Measurements from ENCODE around the gene DHCR24.
"Not testable (repeated sequence)": the region's sequence is repeated elsewhere in the genome, so short reads cannot be mapped to it uniquely, and the experiment has no call there.

The DHCR24 gene, protein sequence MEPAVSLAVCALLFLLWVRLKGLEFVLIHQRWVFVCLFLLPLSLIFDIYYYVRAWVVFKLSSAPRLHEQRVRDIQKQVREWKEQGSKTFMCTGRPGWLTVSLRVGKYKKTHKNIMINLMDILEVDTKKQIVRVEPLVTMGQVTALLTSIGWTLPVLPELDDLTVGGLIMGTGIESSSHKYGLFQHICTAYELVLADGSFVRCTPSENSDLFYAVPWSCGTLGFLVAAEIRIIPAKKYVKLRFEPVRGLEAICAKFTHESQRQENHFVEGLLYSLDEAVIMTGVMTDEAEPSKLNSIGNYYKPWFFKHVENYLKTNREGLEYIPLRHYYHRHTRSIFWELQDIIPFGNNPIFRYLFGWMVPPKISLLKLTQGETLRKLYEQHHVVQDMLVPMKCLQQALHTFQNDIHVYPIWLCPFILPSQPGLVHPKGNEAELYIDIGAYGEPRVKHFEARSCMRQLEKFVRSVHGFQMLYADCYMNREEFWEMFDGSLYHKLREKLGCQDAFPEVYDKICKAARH

DNA sequence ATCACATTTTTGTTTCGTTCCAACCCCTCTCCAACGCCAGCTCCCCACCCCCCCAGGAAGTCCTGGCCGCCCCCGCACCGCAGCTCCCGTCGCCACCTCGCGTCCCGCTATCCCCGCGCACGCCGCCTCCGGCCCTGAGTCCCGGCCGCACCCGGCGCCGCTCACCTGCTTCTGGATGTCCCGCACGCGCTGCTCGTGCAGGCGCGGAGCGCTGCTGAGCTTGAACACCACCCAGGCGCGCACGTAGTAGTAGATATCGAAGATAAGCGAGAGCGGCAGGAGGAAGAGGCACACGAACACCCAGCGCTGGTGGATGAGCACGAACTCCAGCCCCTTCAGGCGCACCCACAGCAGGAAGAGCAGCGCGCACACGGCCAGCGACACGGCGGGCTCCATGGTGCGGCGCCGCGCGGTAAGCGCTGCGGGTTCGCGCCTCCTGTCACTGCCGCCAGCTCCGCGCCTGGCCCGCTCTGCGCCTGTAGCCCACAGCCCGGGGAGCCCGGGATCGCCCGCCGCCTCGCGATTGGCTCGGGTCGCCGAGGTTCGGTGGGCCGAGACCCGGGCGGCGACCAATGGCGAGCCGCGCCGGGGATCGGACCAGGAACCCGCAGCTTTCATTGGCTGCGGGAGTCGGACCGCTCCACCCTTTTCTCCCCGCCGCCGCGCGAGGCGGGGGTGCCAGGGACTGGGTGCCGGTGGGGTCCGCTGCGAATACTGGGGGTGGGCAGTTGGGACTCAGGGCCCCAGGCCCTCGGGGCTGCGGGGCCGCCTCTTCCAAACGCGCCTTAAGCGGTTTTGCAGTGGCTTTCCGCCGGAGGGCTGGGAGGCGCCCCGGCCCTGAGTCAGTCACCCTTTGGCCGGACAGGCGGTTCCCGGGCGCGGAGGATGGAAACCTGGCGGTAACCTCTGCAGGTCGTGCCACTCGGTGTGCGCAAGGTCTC, at the start of gene DHCR24:
Gene DHCR24 (minus strand): TSS at position 472 of the 941 bp plus-strand sequence. CDS start 76 bp downstream, at position 396.
- DNase-seq (ENCODE audit: extremely low read depth in 1 of 2, low read depth in 1 of 2), result peak; percentile 64 to 70

DNA sequence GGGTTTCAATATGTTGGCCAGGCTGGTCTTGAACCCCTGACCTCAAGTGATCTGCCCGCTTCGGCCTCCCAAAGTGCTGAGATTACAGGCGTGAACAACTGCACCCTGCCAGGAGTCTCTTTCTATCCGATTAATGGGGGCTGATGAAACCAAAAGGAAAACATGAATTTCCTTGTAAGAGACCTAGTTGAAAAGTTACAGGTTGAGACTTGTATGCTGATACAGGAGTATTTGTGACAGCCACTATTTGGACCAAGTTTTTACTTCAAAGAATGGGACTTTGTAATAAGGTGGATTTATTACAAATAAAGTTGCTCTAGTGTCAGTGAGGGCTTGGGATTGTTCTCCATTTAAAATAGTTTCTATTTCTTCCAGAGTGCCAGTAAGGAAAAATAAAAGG, 49.8 kb upstream of the DHCR24 start:
- no peak for DNase-seq (ENCODE audit: extremely low read depth in 1 of 2, low read depth in 1 of 2)

DNA sequence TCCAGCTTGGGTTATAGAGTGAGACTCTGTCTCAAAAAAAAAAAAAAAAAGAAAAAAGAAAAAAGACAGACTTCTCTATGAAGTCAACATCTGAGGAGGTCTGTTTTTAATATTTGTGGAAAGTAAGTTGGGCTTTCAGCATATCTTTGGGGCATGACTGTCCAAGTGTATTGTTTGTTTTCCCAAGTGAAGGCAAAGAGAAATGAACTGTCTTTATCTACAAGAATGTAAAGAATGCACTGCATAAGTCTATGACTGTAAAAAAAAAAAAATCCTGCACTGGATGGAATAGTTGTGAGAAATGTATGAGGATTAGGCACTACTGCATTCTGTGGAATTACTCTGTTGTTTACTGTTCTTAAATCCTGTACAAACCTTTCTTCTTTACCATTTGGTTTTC, 47.9 kb upstream of the DHCR24 start:
- DNase-seq (ENCODE audit: extremely low read depth in 1 of 2, low read depth in 1 of 2), result no peak

DNA sequence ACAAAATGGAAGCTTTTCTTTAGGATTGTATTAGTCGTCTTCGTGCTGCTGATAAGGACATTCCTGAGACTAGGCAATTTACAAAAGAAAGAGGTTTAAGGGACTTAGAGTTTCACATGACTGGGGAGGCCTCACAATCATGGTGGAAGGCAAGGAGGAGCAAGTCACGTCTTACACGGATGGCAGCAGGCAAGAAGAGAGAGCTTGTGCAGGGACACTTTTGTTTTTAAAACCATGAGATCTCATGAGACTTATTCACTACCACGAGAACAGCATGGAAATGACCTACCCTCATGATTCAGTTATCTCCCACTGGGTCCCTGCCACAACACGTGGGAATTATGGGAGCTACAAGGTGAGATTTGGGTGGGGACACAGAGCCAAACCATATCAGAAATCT, 47.1 kb upstream of the DHCR24 start:
- not testable (repeated sequence) for DNase-seq (ENCODE audit: extremely low read depth in 1 of 2, low read depth in 1 of 2)

DNA sequence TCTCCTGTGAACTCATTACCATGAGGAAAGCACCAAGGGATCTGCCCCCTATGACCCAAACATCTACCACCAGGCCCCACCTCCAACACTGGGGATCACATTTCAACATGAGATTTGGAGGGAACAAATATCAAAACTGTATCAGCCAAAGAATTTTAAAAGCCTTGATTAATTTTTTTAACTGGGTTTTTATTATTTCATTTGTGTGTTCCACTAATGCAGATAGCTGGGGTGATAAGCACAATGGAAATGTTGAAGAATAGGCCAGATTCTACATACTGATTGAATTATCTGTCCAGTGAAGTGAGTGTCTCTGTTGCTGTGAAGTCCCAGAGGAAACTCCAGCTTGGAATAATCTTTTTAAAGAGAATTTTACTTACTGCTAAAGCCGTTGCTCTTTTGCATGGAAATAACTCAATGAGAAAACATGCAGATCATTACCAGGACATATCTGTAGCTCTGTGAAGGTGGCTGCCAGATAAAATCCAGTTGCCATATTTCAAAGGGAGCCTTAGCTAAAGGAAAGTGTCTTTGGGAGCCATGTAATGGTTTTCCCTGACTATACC, 44.4 kb upstream of the DHCR24 start:
- DNase-seq (ENCODE audit: extremely low read depth in 1 of 2, low read depth in 1 of 2), result no peak

DNA sequence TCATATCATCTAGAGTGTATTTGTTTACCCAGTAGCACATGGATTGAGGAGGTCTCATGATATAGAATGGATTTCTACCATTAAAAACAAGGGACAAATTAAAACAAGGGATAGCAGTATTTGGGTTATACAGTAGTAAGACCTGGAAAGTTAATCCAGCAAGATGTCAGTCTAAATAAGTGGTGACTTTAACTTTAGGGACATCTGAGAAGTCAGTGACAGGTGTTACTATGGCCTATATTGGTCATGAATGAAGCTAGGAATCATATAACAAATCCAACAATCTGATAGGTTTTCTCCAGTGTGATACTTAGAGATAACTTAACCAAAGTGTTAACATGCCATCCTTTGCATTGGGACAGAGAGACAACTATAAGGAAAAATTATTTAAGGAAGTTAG, 42.7 kb upstream of the DHCR24 start:
- no peak for DNase-seq (ENCODE audit: extremely low read depth in 1 of 2, low read depth in 1 of 2)

DNA sequence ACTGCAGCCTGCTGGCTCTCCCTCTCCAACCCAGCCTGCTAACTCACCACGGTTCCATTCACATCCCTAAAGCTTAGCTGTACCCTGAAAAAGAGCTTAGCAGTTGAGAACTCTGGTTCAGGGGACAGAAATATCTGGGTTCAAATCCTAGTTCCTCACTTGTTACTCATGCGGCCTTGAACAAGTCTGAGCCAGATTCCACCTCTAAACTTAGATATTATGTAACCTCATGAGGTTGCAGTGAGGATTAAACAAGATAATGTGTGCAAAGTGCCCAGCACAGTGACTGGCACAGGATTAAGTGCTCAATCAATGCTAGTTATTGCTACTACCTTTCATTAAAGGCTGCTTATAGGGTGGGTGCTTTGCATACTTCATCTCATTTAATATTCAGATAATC, 41.3 kb upstream of the DHCR24 start:
- DNase-seq (ENCODE audit: extremely low read depth in 1 of 2, low read depth in 1 of 2), result no peak

DNA sequence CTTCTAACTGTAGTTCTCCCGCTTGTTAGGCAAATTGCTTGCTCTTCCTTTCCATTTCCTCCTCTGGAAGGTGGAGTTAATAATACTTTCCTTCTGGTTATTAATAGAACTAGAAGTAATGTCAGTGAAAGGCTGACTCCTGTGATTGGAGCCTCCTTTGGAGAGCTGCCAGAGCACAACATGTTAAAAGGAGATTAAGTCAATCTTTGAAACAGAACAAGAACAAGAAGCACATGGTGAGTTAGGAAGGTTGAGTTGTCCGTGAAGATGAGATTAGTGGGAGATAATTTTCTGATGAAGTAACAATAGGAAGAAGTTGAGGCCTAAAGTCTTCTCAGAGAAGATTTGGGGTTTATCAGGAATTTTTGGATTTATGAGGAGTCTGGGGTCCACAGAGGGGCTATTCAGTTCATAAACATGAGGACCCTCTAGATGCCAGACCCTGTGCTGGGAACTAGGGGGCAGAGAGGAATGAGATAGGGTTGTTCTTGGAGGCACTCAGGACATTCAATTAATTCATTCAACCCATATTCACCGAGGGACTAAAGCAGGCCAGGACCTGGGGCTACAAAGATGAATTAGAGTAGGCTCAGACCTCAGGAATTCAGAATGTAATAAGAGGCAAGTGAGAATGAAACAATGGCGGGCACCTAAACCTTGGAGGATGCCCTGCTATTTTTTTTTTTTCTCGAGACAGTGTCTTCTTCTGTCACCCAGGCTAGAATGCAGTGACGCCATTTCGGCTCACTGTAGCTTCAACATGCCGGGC, 40.7 kb upstream of the DHCR24 start:
- DNase-seq (ENCODE audit: extremely low read depth in 1 of 2, low read depth in 1 of 2), result no peak

DNA sequence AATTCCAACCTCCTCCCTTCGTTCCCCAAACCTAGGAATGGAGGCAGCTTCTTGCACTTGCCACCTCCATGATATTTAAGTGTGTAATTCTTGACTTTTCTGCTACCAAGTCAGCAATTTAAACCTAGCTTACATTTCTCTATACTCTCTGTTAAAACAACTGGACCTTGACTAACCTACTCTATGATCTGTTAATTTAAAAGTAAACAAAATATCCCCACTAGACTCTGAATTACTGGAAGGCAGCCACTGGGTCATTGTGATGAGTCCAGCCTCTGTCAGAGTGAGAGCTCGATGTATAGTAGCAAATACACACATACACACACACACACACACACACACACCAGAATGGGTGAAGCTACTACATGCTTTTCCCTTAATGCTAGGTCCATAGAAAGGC, 40.0 kb upstream of the DHCR24 start:
- DNase-seq (ENCODE audit: extremely low read depth in 1 of 2, low read depth in 1 of 2), result no peak

DNA sequence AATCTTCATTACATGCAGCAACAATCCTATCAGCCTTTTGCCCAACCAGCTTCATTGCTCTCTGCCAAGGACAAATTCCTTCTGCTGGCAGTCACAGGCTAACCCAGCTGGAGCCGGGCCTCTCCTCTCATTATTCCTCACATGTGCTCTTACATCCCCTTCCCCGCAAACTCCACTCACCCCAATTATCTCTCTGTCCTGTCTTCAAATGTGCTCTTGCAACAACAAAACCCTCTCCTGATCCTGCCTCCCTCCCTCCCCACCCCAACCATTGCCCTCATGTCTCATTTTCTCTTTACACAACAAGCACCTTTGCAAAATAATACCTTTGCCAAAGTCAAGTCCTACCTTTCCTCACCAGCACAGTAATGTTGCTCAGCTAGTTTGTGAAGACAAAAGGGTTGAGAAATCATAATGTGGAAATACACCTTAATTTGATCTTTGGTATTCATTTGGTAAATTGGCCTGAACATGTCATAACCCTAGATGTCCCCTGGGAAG, 36.0 kb upstream of the DHCR24 start:
- no peak for DNase-seq (ENCODE audit: extremely low read depth in 1 of 2, low read depth in 1 of 2)

DNA sequence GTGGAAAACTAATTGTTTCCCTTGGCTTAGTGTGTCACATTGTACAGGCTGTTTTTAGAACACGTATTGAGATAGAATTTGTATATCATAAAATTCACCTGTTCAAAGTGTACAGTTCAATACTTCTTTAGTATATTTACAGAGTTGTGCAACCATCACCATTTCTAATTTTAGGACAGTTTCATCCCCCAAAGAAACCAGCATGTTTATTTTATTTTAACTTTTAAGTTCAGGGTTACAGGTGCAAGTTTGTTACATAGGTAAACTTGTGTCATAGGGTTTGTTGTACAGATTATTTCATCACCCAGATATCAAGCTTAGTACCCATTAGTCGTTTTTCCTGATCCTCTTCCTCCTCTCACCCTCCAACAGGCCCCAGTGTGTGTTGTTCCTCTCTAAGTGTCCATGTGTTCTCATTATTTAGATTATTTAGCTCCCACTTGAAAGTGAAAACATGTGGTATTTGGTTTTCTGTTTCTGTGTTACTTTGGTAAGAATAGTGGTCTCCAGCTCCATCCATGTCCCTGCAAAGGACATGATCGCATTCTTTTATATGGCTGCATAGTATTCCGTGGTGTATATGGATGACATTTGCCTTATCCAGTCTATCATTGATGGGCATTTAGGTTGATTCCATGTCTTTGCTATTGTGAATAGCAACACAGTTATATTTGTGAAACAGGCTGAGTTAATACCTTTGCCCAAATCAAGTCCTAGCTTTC, 35.2 kb upstream of the DHCR24 start:
- no peak for DNase-seq (ENCODE audit: extremely low read depth in 1 of 2, low read depth in 1 of 2)

DNA sequence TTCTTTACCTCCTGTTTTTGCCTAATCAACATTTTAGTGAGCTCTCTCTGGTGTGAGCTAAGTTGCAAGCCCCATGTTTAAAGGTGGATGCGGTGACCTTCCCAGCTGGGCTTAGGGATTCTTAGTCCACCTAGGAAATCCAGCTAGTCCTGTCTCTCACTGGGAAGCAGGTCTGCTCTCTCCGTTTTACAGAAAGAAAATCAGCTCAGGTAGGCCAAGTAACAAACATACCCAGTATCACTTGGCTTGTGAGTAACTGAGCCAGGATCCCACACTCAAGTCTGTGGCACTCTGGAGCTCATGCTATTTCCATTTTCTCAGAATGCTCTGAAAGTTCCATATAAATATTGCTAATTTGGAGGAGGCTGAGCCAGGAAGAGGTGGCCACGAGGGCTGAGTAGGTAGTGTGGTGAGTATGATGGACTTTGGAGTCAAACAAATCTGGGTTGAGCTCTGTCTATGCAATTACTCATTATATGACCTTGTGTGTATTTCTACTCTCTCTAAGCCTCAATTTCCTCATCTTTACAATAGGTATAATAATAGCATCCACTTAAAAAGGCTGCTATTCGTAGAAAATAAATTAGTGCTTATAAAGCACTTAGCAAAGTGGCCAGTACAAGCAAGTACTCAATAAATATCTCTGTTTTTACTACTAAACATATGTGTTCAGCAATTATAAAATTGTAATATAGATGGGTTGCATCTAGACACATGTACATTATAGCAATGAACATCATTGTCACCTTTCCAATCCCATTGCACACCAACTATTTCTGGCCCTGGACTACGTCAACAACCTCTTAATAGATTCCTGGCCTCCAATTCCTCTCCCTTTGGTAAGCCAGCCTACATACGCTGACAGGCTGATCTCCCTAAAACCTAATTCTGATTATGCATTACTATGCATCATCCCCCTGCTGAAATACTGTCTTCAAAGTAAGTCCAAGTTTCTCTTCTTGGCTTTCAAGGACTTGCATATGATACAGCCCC, 32.7 kb upstream of the DHCR24 start:
- no peak for DNase-seq (ENCODE audit: extremely low read depth in 1 of 2, low read depth in 1 of 2)

DNA sequence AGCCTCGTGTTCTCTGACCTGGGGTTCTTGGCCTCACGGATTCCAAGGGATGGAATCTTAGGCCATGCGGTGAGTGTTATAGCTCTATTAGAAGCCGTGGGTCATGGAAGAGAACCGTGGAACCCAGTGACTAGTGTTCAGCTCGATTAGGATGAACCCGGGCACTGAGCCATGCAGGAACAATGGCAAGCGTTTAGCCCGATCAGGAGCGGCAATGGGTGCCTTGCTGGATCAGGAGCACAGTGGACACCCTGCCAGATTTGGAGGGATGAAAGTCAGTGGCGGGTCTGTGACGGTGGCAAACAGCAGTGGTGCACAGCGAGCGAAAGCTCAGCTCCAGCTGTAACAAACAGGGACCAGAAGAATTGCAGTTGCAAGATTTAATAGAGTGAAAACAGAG, 24.1 kb upstream of the DHCR24 start:
- not testable (repeated sequence) for DNase-seq (ENCODE audit: extremely low read depth in 1 of 2, low read depth in 1 of 2)

DNA sequence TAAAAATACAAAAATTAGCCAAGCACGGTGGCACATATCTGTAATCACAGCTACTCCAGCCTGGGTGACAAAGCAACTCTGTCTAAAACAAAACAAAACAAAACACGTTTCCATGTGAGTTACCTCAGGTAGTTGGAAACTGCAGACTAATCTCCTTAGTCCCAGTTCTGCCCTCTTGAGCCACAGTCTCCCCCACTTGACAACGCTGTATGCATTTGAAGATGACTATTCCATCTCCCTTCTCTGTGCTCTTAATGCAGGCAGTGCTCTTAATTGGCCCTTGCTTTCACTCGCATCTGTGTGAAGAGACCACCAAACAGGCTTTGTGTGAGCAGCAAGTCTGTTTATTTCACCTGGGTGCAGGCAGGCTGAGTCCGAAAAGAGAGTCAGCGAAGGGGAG, 19.6 kb upstream of the DHCR24 start:
- DNase-seq (ENCODE audit: extremely low read depth in 1 of 2, low read depth in 1 of 2), result no peak

DNA sequence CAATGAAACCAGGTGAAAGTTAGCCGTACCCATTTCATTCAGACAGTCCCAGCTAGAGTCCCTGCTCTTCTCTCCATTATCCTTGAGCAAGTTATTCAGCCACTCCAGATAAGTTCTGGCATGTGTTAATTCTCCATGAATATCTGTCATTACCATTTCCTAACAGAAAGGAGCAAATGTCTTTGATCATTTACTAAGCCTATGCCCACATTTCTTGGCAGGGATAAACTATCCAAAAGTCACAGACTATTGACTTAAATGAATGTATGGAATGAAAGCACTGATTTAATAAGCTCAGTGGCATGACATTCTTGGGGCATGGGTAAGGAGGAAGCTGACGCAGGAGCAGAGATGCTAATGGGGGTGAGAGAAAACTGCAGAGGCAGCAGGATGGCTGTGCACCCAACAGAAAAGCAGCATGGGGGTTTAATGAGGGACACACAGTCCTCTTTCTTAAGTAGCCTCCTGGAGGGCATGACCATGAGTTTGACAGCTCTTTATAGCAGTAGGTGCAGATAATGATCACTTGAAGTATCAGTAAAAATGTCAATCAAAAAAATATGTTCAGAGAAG, 17.6 kb upstream of the DHCR24 start:
- no peak for DNase-seq (ENCODE audit: extremely low read depth in 1 of 2, low read depth in 1 of 2)

DNA sequence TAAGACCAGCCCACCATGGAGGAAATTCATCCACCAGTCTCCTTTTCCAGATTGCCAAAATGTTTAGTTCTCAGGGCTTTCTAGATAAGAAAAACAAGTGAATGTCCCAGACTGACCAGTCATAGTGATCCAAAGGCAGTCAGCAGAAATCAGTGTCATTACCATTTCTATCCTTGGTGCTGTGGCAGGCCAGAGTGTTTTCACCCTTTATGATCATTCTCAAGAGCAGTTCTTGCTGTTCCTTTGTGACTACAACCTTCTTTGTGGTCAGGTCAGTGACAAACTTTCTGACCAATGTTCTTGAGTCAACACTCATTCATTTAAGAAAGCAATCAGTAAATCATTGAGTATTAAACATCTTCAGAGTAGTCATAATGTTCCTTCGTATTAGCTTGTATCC, 7.3 kb upstream of the DHCR24 start:
- DNase-seq (ENCODE audit: extremely low read depth in 1 of 2, low read depth in 1 of 2), result no peak

DNA sequence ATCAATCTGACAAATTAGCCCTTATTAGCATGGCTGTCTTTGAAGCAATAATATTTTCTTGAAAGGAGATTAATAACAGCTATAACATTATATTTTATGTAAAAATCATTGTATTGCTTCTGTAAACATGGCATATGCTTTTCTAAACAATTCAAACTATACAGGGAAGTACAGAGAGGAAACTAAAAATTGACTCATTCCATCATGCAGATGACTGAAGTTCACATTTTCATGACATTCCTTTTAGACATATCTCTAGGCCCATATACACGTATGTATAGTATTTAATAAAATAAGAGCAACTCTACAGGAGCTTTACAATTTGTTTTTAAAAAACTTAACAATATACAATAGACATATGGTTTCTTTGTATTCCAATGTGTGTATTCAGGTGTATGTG, 5.6 kb upstream of the DHCR24 start:
- DNase-seq (ENCODE audit: extremely low read depth in 1 of 2, low read depth in 1 of 2), result no peak

DNA sequence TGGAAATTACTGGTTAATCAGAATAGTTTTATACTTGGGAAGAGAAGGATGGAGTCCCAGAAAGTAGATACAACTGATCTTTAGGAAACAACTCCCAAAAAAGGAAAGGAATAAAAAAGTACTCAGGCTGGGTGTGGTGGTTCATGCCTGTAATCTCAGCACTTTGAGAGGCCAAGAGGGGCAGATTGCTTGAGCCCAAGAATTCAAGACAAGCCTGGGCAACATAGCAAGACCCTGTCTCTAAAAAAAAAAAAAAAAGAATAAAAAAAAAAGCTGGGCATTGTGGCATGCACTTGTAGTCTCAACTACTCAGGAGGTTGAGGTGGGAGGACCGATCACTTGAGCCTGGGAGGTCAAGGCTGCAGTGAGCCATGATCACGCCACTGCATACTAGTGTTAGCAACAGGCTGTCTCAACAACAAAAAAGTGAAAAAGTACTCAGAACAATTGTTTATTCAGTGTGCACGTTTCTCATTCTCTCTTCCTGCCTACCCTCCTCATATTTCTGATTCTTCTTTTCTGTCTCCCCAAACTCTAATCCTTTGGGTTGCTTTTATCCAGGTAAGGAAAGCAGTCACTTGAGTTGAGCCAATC, 2.2 kb upstream of the DHCR24 start:
- DNase-seq (ENCODE audit: extremely low read depth in 1 of 2, low read depth in 1 of 2), result no peak
